Measurements from ENCODE around the gene LAMA5. TPM values are rescaled to one million over a fixed set of nuclear protein-coding genes. Genes with fewer than 3 reads are reported as not detected.
A peak's percentile ranks its signal among the peaks of the same experiment; 100 is the strongest.

Gene LAMA5
- polyA plus RNA-seq, 1 of the 3 experiments (the other 2 are of a cell fraction), result 27.2 TPM

GRCh38 chr20:62363920-62364851 lies 2.9 kb downstream of the LAMA5 start:
- no peak for DNase-seq
- H3K9me2 ChIP-seq, result no peaks in the 10 kb centered on the region
- H3K4me1 ChIP-seq (ENCODE audit: control insufficient read depth in 1 of 2, insufficient read depth in 2 of 2, low read depth in 1 of 2, low read length in 1 of 2), result peaks cover 17 to 73% of the 10 kb centered on the region in 2 experiments; a peak in 3 of 4 replicates
- peaks cover 3% of the 10 kb centered on the region for H3F3A ChIP-seq (replicated peaks; ENCODE audit: insufficient read depth)
- H4K20me1 ChIP-seq (ENCODE audit: insufficient read depth), result peaks cover 24% of the 10 kb centered on the region
- H3K36me3 ChIP-seq (replicated peaks in 1 of 2; ENCODE audit: control insufficient read depth in 1 of 2, insufficient read depth in 2 of 2, low read length in 1 of 2), result peaks cover 0 to 7% of the 10 kb centered on the region in 2 experiments
- no peak for TF ChIP-seq NRF1 (IDR thresholded peaks at IDR 0.05; ENCODE audit: low read depth, low read length)
- no peak for TF ChIP-seq TCF12 (IDR thresholded peaks at IDR 0.05)
- no peak for TF ChIP-seq RFX5 (IDR thresholded peaks at IDR 0.05; ENCODE audit: low read length)
- TF ChIP-seq REST (IDR thresholded peaks at IDR 0.05; ENCODE audit: low read depth, low read length), result no peak
- TF ChIP-seq TEAD4 (IDR thresholded peaks at IDR 0.05; ENCODE audit: borderline replicate concordance, insufficient read depth), result no peak
- TF ChIP-seq FOSL2 (IDR thresholded peaks at IDR 0.05; ENCODE audit: borderline replicate concordance, low read depth), result no peak
- TF ChIP-seq PBX3 (IDR thresholded peaks at IDR 0.05), result no peak
- TF ChIP-seq ELF1 (IDR thresholded peaks at IDR 0.05), result no peak
- TF ChIP-seq USF1 (IDR thresholded peaks at IDR 0.05; ENCODE audit: borderline replicate concordance, low read depth), result no peak
- no peak for TF ChIP-seq MAX (IDR thresholded peaks at IDR 0.05; ENCODE audit: low read depth)
- no peak for TF ChIP-seq USF2 (IDR thresholded peaks at IDR 0.05; ENCODE audit: borderline replicate concordance, low read depth, low read length)
- no peak for TF ChIP-seq NFIC (IDR thresholded peaks at IDR 0.05; ENCODE audit: borderline replicate concordance)
- TF ChIP-seq YY1 (IDR thresholded peaks at IDR 0.05; ENCODE audit: low read depth), result no peak
- no peak for TF ChIP-seq MEF2A (IDR thresholded peaks at IDR 0.05; ENCODE audit: borderline replicate concordance, low read depth)
- H3K9me3 ChIP-seq, result no peaks in the 10 kb centered on the region
- H3K9ac ChIP-seq, result no peak overlapping the region
- H3K4me2 ChIP-seq, result peak overlapping the region; percentile 83; the same call in 1 of the 2 replicates
- H3K27ac ChIP-seq (ENCODE audit: low read depth in 2 of 2, low read length in 1 of 2), result no peak overlapping the region; a peak in 1 of 4 replicates
- ChIA-PET POLR2A (interaction anchor here (1.5 to 1.9 kb wide), 2 partner anchors 23 to 24 kb away, joined by 3 to 9 read pairs; partner anchors contain the start of gene RPS21), CTCF (interaction anchor here (0.9 to 12.0 kb wide), 7 partner anchors 8 to 63 kb away, joined by 3 to 127 read pairs (median 6); partner anchors contain the start of gene ADRM1)
- no peak overlapping the region for H2AFZ ChIP-seq (ENCODE audit: low read depth)
- peaks cover 28% of the 10 kb centered on the region for H3K79me2 ChIP-seq (ENCODE audit: insufficient read depth)
- no peak overlapping the region for H3K4me3 ChIP-seq (ENCODE audit: low read depth in 2 of 2, low read length in 1 of 2)
- H3K27me3 ChIP-seq (ENCODE audit: insufficient read depth), result no peaks in the 10 kb centered on the region
- WGBS (ENCODE audit: low lambda C conversion rate), result 72% methylated on average over 8 of the region's 22 CpGs
